22Rv1 (cell line): Measurements from ENCODE around the gene JARID2.

Experiments
- H3K27ac ChIP-seq: fragments of 450-650 bp; 2 replicates; pipeline ENCODE4 v1.5.1; 2017
- CTCF ChIP-seq: fragments of 450-650 bp; IDR thresholded peaks from 2 replicates; pipeline ENCODE4 v1.5.1; 2017; ENCODE audit warnings: mild to moderate bottlenecking
- ZFX ChIP-seq: fragments of 450-650 bp; IDR thresholded peaks from 2 replicates; pipeline ENCODE4 v1.6.1; 2017; ENCODE audit warnings: antibody characterized with exemption, borderline replicate concordance

JARID2 gene

DNA sequence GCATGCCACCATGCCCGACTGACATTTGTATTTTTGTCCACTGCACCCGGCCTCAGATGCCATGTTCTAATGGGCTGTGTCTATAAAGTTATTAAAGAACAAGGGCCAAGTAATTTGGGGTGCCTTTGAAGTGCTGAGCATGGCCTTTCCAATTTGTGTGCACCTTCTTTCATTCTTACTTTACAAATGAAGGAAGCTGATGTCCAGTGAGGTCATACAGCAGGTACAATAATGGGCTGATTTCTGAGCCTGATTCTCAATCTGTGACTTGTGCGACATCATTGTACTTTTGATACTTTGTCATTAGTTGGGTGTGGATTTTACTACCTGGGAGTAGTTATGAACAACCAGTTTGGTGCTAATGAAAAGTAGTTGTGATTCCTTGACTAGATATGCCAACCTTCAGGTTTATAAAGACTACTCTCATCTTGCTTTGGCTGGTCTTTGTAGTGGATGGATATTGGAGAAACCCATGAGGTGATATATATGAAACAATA lies 94.3 kb downstream of the JARID2 start:
- no peak for TF ChIP-seq ZFX
- no peak for TF ChIP-seq CTCF
- H3K27ac ChIP-seq, result no peak overlapping the region

GRCh38 chr6:15340775-15341174 lies 94.9 kb downstream of the JARID2 start:
- H3K27ac ChIP-seq, result no peak overlapping the region
- TF ChIP-seq CTCF, result no peak
- no peak for TF ChIP-seq ZFX

GRCh38 chr6:15341311-15342001 lies 95.6 kb downstream of the JARID2 start:
- no peak overlapping the region for H3K27ac ChIP-seq

GRCh38 chr6:15342114-15342513 lies 96.2 kb downstream of the JARID2 start:
- H3K27ac ChIP-seq, result no peak overlapping the region
- TF ChIP-seq CTCF, result no peak
- no peak for TF ChIP-seq ZFX

More at GRCh38 chr6:15341311-15342001, 95.6 kb downstream of the JARID2 start:
- TF ChIP-seq CTCF, result no peak
- no peak for TF ChIP-seq ZFX

DNA sequence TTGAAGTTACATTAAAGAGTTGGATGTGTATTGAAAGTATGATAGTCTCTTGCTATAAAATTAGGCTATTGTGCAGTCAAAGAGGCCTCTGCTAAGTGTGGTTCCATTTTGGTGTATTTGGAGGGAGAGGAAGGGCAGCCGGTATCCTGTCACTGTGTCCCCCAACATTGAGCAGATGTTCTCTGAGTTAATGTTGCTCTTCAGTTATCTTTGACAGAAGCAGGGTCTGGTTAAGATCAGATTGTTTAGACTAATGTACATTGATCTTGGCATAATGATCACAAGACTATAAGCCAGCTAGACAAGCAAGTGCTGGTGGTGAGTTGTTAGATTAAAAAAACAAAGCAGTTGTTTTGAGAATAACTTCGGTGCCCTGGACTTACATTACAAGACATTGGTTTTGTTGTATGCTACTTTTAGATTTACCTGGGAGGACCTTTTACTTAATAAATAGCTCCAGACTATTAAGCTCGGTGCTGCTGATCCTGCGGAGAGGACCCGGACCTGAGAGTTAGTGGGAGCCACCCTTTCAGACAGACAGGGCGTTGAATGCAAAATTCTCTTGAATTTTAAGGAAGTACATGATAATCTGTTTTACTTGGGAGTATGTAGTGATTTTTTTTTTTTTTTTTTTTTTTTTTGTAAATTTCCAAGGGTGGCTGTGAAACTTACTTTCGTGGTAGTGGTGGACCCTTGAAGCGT lies 97.8 kb downstream of the JARID2 start:
- H3K27ac ChIP-seq, result no peak overlapping the region
- no peak for TF ChIP-seq ZFX
- no peak for TF ChIP-seq CTCF

DNA sequence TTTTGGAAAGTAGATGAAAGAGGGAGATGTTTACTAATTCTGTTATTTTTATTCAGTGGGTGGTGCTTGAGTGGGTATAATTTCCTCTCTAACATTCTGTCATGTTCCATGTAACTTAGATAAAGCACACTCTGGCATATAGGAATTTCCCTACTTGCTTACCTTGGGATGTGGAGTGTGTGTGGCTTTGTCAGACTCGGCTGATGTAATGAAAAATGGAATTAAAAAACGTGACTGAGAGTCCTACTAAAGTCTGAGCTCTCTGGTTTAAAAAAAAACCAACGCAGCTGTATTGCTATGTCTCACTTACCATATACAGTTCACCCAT lies 98.3 kb downstream of the JARID2 start:
- H3K27ac ChIP-seq, result no peak overlapping the region
- TF ChIP-seq ZFX (no peak), CTCF (no peak)

DNA sequence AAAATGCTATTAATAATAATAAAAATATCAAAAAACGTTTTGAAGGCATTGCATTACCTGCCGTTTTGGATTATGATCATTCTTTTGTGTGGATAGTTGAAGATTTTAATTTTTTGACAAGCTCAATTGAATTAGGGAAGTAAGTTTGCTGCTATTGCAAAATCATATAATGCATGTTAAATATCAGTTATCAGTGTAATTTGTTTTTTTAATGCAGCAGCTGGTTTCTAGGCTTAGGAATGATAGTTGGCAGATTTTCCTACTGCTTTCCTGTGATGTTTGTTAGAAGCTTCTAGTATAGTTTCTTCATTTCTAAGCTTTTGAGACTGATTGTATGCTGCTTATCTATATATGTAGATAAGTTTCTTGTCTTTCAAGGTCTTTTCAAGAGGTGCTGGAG lies 99.0 kb downstream of the JARID2 start:
- H3K27ac ChIP-seq, result no peak overlapping the region
- TF ChIP-seq ZFX, result no peak
- TF ChIP-seq CTCF, result no peak
